H1 (cell line): Measurements from ENCODE around the gene FADS6. TPM values are rescaled to one million over a fixed set of nuclear protein-coding genes. Genes with fewer than 3 reads are reported as not detected.

ENCODE experiments used
- CTCF ChIA-PET: fragments of 300-600 bp; sonication (Branson Sonifier 250); formaldehyde crosslinking; loops from one replicate; lab custom pipeline; 2021; ENCODE audit not compliant: partially characterized antibody; lab: Charles Lee
- POLR2A ChIA-PET: fragments of 300-600 bp; sonication (Branson Sonifier 250); formaldehyde crosslinking; loops from one replicate; lab custom pipeline; 2021; ENCODE audit warnings: inconsistent platforms; ENCODE audit not compliant: partially characterized antibody; lab: Charles Lee
- DNase-seq, 2 experiments: peaks; one replicate each; pipeline versions ENCODE4 v3.0.0 to v3.0.0-alpha.2; 2010 to 2022; ENCODE audit warnings: low spot score in 2 of 2, low read depth in 1 of 2, mixed read lengths in 1 of 2
- FAIRE-seq: peaks from 2 replicates; lab custom pipeline; 2011; peaks lifted over from hg19 to GRCh38; lab: Jason Lieb, UNC
- H2AFZ ChIP-seq: 2 replicates; pipeline ENCODE4 v1.8.1; 2012; ENCODE audit warnings: low read length, inconsistent platforms
- H2AK5ac ChIP-seq: 2 replicates; pipeline ENCODE4 v1.6.1; 2013; ENCODE audit warnings: low read depth, low read length
- H2BK120ac ChIP-seq: replicated peaks from 2 replicates; pipeline ENCODE3; 2013; ENCODE audit warnings: low read depth, low read length, inconsistent platforms
- H2BK12ac ChIP-seq: 2 replicates; pipeline ENCODE4 v1.6.1; 2013; ENCODE audit warnings: low read depth, low read length
- H2BK15ac ChIP-seq: 2 replicates; pipeline ENCODE4 v1.6.1; 2013; ENCODE audit warnings: low read length
- H2BK20ac ChIP-seq: 2 replicates; pipeline ENCODE4 v1.6.1; 2013; ENCODE audit warnings: low read length
- H2BK5ac ChIP-seq: 2 replicates; pipeline ENCODE4 v1.6.1; 2013; ENCODE audit warnings: low read depth, low read length
- H3K14ac ChIP-seq: 2 replicates; pipeline ENCODE4 v1.6.1; 2013; ENCODE audit warnings: inconsistent platforms; ENCODE audit not compliant: insufficient read length
- H3K18ac ChIP-seq: 2 replicates; pipeline ENCODE4 v1.6.1; 2013; ENCODE audit warnings: low read length; ENCODE audit errors: extremely low read depth
- H3K23ac ChIP-seq: 2 replicates; pipeline ENCODE4 v1.6.1; 2013; ENCODE audit warnings: inconsistent platforms; ENCODE audit not compliant: insufficient read length
- H3K23me2 ChIP-seq: 2 replicates; pipeline ENCODE4 v1.6.1; 2013; ENCODE audit warnings: low read depth, low read length
- H3K27ac ChIP-seq: 2 replicates; pipeline ENCODE4 v1.6.1; 2011; ENCODE audit warnings: low read depth, low read length, inconsistent platforms
- H3K27me3 ChIP-seq, 4 experiments: replicated peaks in 1 of 4; 1 replicate in 1 of 4; 2 replicates in 3 of 4; pipeline versions ENCODE4 v1.6.1 to v1.8.1; 2011 to 2013; ENCODE audit warnings: low read length in 3 of 4, mild to moderate bottlenecking in 3 of 4, inconsistent platforms in 2 of 4, mixed read lengths in 2 of 4, moderate library complexity in 1 of 4; ENCODE audit not compliant: control insufficient read depth in 3 of 4, insufficient read depth in 3 of 4; ENCODE audit errors: extremely low read depth in 1 of 4
- H3K36me3 ChIP-seq, 4 experiments: 2 replicates each; pipeline versions ENCODE4 v1.6.1 to v1.8.1; 2011 to 2013; ENCODE audit warnings: mild to moderate bottlenecking in 4 of 4, low read length in 3 of 4, moderate library complexity in 2 of 4, control low read depth in 1 of 4, inconsistent platforms in 1 of 4; ENCODE audit not compliant: insufficient read depth in 4 of 4, control insufficient read depth in 2 of 4
- H3K4ac ChIP-seq: replicated peaks from 2 replicates; pipeline ENCODE3; 2013; ENCODE audit warnings: low read length, low read depth, mixed read lengths, inconsistent platforms; ENCODE audit not compliant: insufficient read length
- H3K4me1 ChIP-seq, 4 experiments: replicated peaks in 1 of 4; 1 replicate in 1 of 4; 2 replicates in 3 of 4; pipeline versions ENCODE4 v1.6.1 to v1.8.1; 2011 to 2013; ENCODE audit warnings: low read length in 3 of 4, inconsistent platforms in 2 of 4, mixed read lengths in 1 of 4; ENCODE audit not compliant: insufficient read depth in 4 of 4, control insufficient read depth in 3 of 4
- H3K4me2 ChIP-seq, 2 experiments: 2 replicates each; pipeline versions ENCODE4 v1.6.1 to v1.8.1; 2011 to 2013; ENCODE audit warnings: low read depth in 2 of 2, low read length in 2 of 2, control low read depth in 1 of 2, inconsistent platforms in 1 of 2, mild to moderate bottlenecking in 1 of 2; ENCODE audit not compliant: insufficient read depth in 1 of 2
- H3K4me3 ChIP-seq, 4 experiments: fragments of 200-600, 300-600 bp in 1 of 4; sonication (generic), shearing (Covaris generic), sonication (Bioruptor Twin) in 1 of 4; 2 replicates each; pipeline versions ENCODE4 v1.5.1 to v1.8.1; 2011 to 2016; ENCODE audit warnings: low read length in 4 of 4, low read depth in 3 of 4, control low read depth in 2 of 4, inconsistent platforms in 2 of 4, mild to moderate bottlenecking in 2 of 4, mixed read lengths in 1 of 4, moderate library complexity in 1 of 4; ENCODE audit not compliant: insufficient read depth in 2 of 4; ENCODE audit errors: extremely low read depth in 1 of 4
- H3K56ac ChIP-seq: replicated peaks from 2 replicates; pipeline ENCODE3; 2013; ENCODE audit warnings: low read depth, mild to moderate bottlenecking, mixed read lengths, low read length, inconsistent platforms; ENCODE audit not compliant: insufficient read length
- H3K79me1 ChIP-seq: 2 replicates; pipeline ENCODE4 v1.6.1; 2013; ENCODE audit warnings: low read depth, low read length, control low read depth
- H3K79me2 ChIP-seq, 2 experiments: 2 replicates each; pipeline versions ENCODE4 v1.6.1 to v1.8.1; 2012 to 2013; ENCODE audit warnings: low read length in 2 of 2, mild to moderate bottlenecking in 2 of 2, inconsistent platforms in 1 of 2; ENCODE audit not compliant: insufficient read depth in 2 of 2, control insufficient read depth in 1 of 2
- H3K9ac ChIP-seq, 4 experiments: replicated peaks in 1 of 4; 1 replicate in 1 of 4; 2 replicates in 3 of 4; pipeline versions ENCODE4 v1.6.1 to v1.8.1; 2011 to 2013; ENCODE audit warnings: low read depth in 3 of 4, low read length in 3 of 4, control low read depth in 2 of 4, mild to moderate bottlenecking in 2 of 4, moderate library complexity in 2 of 4, inconsistent platforms in 1 of 4; ENCODE audit errors: extremely low read depth in 1 of 4
- H3K9me3 ChIP-seq, 2 experiments: 2 replicates each; pipeline versions ENCODE4 v1.6.1 to v1.8.1; 2012 to 2013; ENCODE audit warnings: mild to moderate bottlenecking in 2 of 2, moderate library complexity in 2 of 2, control low read depth in 1 of 2, inconsistent platforms in 1 of 2, low read depth in 1 of 2, low read length in 1 of 2, mixed read lengths in 1 of 2; ENCODE audit not compliant: insufficient read depth in 2 of 2
- H4K20me1 ChIP-seq, 2 experiments: replicated peaks in 1 of 2; 2 replicates each; pipeline versions ENCODE3 to v1.8.1; 2011 to 2013; ENCODE audit warnings: inconsistent platforms in 2 of 2, low read length in 2 of 2, mild to moderate bottlenecking in 1 of 2; ENCODE audit not compliant: insufficient read depth in 2 of 2, control insufficient read depth in 1 of 2
- H4K5ac ChIP-seq: 2 replicates; pipeline ENCODE4 v1.6.1; 2013; ENCODE audit warnings: low read length, low read depth, mixed read lengths, inconsistent platforms; ENCODE audit not compliant: insufficient read length
- H4K8ac ChIP-seq: 2 replicates; pipeline ENCODE4 v1.8.0; 2013; ENCODE audit warnings: mild to moderate bottlenecking, moderate library complexity, low read length, inconsistent platforms; ENCODE audit not compliant: insufficient read depth; ENCODE audit errors: extremely low read depth
- H4K91ac ChIP-seq: replicated peaks from 2 replicates; pipeline ENCODE3; 2013; ENCODE audit warnings: low read length, mixed read lengths, inconsistent platforms; ENCODE audit not compliant: insufficient read length
- CTBP2 ChIP-seq: IDR thresholded peaks from 2 replicates; pipeline ENCODE4 v1.7.0; 2011; ENCODE audit warnings: borderline replicate concordance, mild to moderate bottlenecking, moderate library complexity, mixed read lengths, low read length; ENCODE audit not compliant: insufficient read depth, insufficient read length
- FOSL1 ChIP-seq: IDR thresholded peaks from 2 replicates; pipeline ENCODE4 v1.6.1; 2011; ENCODE audit warnings: mild to moderate bottlenecking, low read depth, low read length, moderate library complexity; ENCODE audit not compliant: insufficient read depth
- NRF1 ChIP-seq: IDR thresholded peaks from 2 replicates; pipeline ENCODE4 v1.6.1; 2011; ENCODE audit warnings: mild to moderate bottlenecking, low read depth, low read length, improper control_type of control experiment
- SIRT6 ChIP-seq: IDR thresholded peaks from one replicate; pipeline ENCODE4 v1.7.1; 2012; ENCODE audit warnings: low read length, inconsistent platforms
- TCF12 ChIP-seq: IDR thresholded peaks from 2 replicates; pipeline ENCODE4 v1.6.1; 2011; ENCODE audit warnings: low read depth, mild to moderate bottlenecking, low read length
- WGBS, 2 experiments: shearing (Covaris generic) in 1 of 2; methylation state at CpG; one replicate each; pipeline versions ENCODE4 v1.1.6 to v1.1.7; 2013 to 2015; ENCODE audit warnings: low lambda C conversion rate in 2 of 2, mixed read lengths in 2 of 2, inconsistent platforms in 1 of 2, low coverage in 1 of 2, missing lambda C conversion rate in 1 of 2; ENCODE audit not compliant: insufficient replicate concordance in 2 of 2, insufficient coverage in 1 of 2, insufficient read length in 1 of 2; ENCODE audit errors: extremely low coverage in 1 of 2, missing lambda C conversion rate in 1 of 2; 5-methylcytosine and 5-hydroxymethylcytosine counted together
- polyA plus RNA-seq, 7 experiments: library from polyadenylated mRNA; depleted of rRNA in 3 of 7; stranded (reverse) in 5 of 7; unstranded in 2 of 7; fragments of >200 nt in 5 of 7; fragments of 200-250 nt in 2 of 7; gene quantifications; 1 replicate in 5 of 7; 2 replicates in 1 of 7; 4 replicates in 1 of 7; pipeline versions ENCODE4 v1.2.1 to v1.2.3, GENCODE V29; 2011 to 2013; ENCODE audit warnings: missing spikeins in 2 of 7, mixed read lengths in 2 of 7
- total RNA-seq: library from RNA; stranded (reverse); fragmentation: NEBNext Ultra II Directional; extraction: Animal tissue kit (Norgen Biotek cat#: 25700); gene quantifications from 2 replicates; pipeline ENCODE4 v1.2.1, GENCODE V29; 2021

The FADS6 gene
- total and polyA plus RNA-seq, 2 of the 8 experiments (the other 6 are each of a cell fraction or from before 2014, with no cell fraction given): 0.56 to 2.5 TPM

- H3K36me3 ChIP-seq: no peaks in the 10 kb centered on the region
- H2BK5ac ChIP-seq: no peak overlapping the region
- peaks cover 22 to 57% (median 48%) of the 10 kb centered on the region in 4 experiments for H3K27me3 ChIP-seq
- no peak overlapping the region for H3K23ac ChIP-seq
- 73% methylated on average over 8 of the region's 8 CpGs; no CpG with 5 or more reads in 1 of the 2 experiments for WGBS, 2 experiments
- H4K20me1 ChIP-seq: peaks cover 2 to 9% of the 10 kb centered on the region in 2 experiments
- H3K79me2 ChIP-seq: no peaks in the 10 kb centered on the region
- peaks cover 0 to 6% (median 3%) of the 10 kb centered on the region in 4 experiments; a peak in 3 of 7 replicates for H3K4me1 ChIP-seq
- POLR2A ChIA-PET: interaction anchor here (0.8 to 1.0 kb wide), 2 partner anchors 18 to 65 kb away, joined by 3 read pairs; no protein-coding TSS in a partner anchor
- H3K9ac ChIP-seq: no peak overlapping the region
- H3K79me1 ChIP-seq: no peaks in the 10 kb centered on the region
- H3K4me2 ChIP-seq: no peak overlapping the region
- H2AFZ ChIP-seq: no peak overlapping the region
- no peak overlapping the region for H3K18ac ChIP-seq
- H4K8ac ChIP-seq: no peak overlapping the region
- no peaks in the 10 kb centered on the region for H3K9me3 ChIP-seq
- peaks cover 3% of the 10 kb centered on the region; the same call in 1 of the 2 replicates for H3K23me2 ChIP-seq
- H3K14ac ChIP-seq: no peak overlapping the region
- no peak overlapping the region for H2BK12ac ChIP-seq
- CTCF ChIA-PET: interaction anchor here (1.2 to 49.9 kb wide), 4 partner anchors 9 to 194 kb away, joined by 5 to 1072 read pairs (median 538); partner anchors contain the start of genes OTOP2, OTOP3 and USH1G
- TF ChIP-seq FOSL1: no peak
- no peak for TF ChIP-seq TCF12
- no peak for TF ChIP-seq SIRT6
- no peak for TF ChIP-seq CTBP2
- no peak for TF ChIP-seq NRF1
- no peak overlapping the region for H4K5ac ChIP-seq
- no peak overlapping the region for H2BK120ac ChIP-seq
- no peak overlapping the region for H3K4ac ChIP-seq
- DNase-seq (no peak), FAIRE-seq (no peak)
- no peak overlapping the region for H4K91ac ChIP-seq
- H3K56ac ChIP-seq: no peak overlapping the region
- no peak overlapping the region for H2AK5ac ChIP-seq
- no peak overlapping the region for H2BK15ac ChIP-seq
- H2BK20ac ChIP-seq: no peak overlapping the region
- no peak overlapping the region for H3K27ac ChIP-seq
- H3K4me3 ChIP-seq: no peak overlapping the region
Observed at GRCh38 chr17:74938194-74938950, 44.9 kb upstream of the FADS6 start.
